H1 (cell line): ENCODE measurements around the gene UNC13D. TPM values are rescaled to one million over a fixed set of nuclear protein-coding genes. Genes with fewer than 3 reads are reported as not detected.

ENCODE experiments used
- CTCF ChIA-PET: fragments of 300-600 bp; sonication (Branson Sonifier 250); formaldehyde crosslinking; loops from one replicate; lab custom pipeline; 2021; ENCODE audit not compliant: partially characterized antibody; lab: Charles Lee
- POLR2A ChIA-PET: fragments of 300-600 bp; sonication (Branson Sonifier 250); formaldehyde crosslinking; loops from one replicate; lab custom pipeline; 2021; ENCODE audit warnings: inconsistent platforms; ENCODE audit not compliant: partially characterized antibody; lab: Charles Lee
- DNase-seq, 2 experiments: peaks; one replicate each; pipeline versions ENCODE4 v3.0.0 to v3.0.0-alpha.2; 2010 to 2022; ENCODE audit warnings: low spot score in 2 of 2, low read depth in 1 of 2, mixed read lengths in 1 of 2
- FAIRE-seq: peaks from 2 replicates; lab custom pipeline; 2011; peaks lifted over from hg19 to GRCh38; lab: Jason Lieb, UNC
- H2AFZ ChIP-seq: 2 replicates; pipeline ENCODE4 v1.8.1; 2012; ENCODE audit warnings: low read length, inconsistent platforms
- H2AK5ac ChIP-seq: 2 replicates; pipeline ENCODE4 v1.6.1; 2013; ENCODE audit warnings: low read depth, low read length
- H2BK120ac ChIP-seq: replicated peaks from 2 replicates; pipeline ENCODE3; 2013; ENCODE audit warnings: low read depth, low read length, inconsistent platforms
- H2BK12ac ChIP-seq: 2 replicates; pipeline ENCODE4 v1.6.1; 2013; ENCODE audit warnings: low read depth, low read length
- H2BK15ac ChIP-seq: 2 replicates; pipeline ENCODE4 v1.6.1; 2013; ENCODE audit warnings: low read length
- H2BK20ac ChIP-seq: 2 replicates; pipeline ENCODE4 v1.6.1; 2013; ENCODE audit warnings: low read length
- H2BK5ac ChIP-seq: 2 replicates; pipeline ENCODE4 v1.6.1; 2013; ENCODE audit warnings: low read depth, low read length
- H3K14ac ChIP-seq: 2 replicates; pipeline ENCODE4 v1.6.1; 2013; ENCODE audit warnings: inconsistent platforms; ENCODE audit not compliant: insufficient read length
- H3K18ac ChIP-seq: 2 replicates; pipeline ENCODE4 v1.6.1; 2013; ENCODE audit warnings: low read length; ENCODE audit errors: extremely low read depth
- H3K23ac ChIP-seq: 2 replicates; pipeline ENCODE4 v1.6.1; 2013; ENCODE audit warnings: inconsistent platforms; ENCODE audit not compliant: insufficient read length
- H3K23me2 ChIP-seq: 2 replicates; pipeline ENCODE4 v1.6.1; 2013; ENCODE audit warnings: low read depth, low read length
- H3K27ac ChIP-seq: 2 replicates; pipeline ENCODE4 v1.6.1; 2011; ENCODE audit warnings: low read depth, low read length, inconsistent platforms
- H3K27me3 ChIP-seq, 4 experiments: replicated peaks in 1 of 4; 1 replicate in 1 of 4; 2 replicates in 3 of 4; pipeline versions ENCODE4 v1.6.1 to v1.8.1; 2011 to 2013; ENCODE audit warnings: low read length in 3 of 4, mild to moderate bottlenecking in 3 of 4, inconsistent platforms in 2 of 4, mixed read lengths in 2 of 4, moderate library complexity in 1 of 4; ENCODE audit not compliant: control insufficient read depth in 3 of 4, insufficient read depth in 3 of 4; ENCODE audit errors: extremely low read depth in 1 of 4
- H3K36me3 ChIP-seq, 4 experiments: 2 replicates each; pipeline versions ENCODE4 v1.6.1 to v1.8.1; 2011 to 2013; ENCODE audit warnings: mild to moderate bottlenecking in 4 of 4, low read length in 3 of 4, moderate library complexity in 2 of 4, control low read depth in 1 of 4, inconsistent platforms in 1 of 4; ENCODE audit not compliant: insufficient read depth in 4 of 4, control insufficient read depth in 2 of 4
- H3K4ac ChIP-seq: replicated peaks from 2 replicates; pipeline ENCODE3; 2013; ENCODE audit warnings: low read length, low read depth, mixed read lengths, inconsistent platforms; ENCODE audit not compliant: insufficient read length
- H3K4me1 ChIP-seq, 4 experiments: replicated peaks in 1 of 4; 1 replicate in 1 of 4; 2 replicates in 3 of 4; pipeline versions ENCODE4 v1.6.1 to v1.8.1; 2011 to 2013; ENCODE audit warnings: low read length in 3 of 4, inconsistent platforms in 2 of 4, mixed read lengths in 1 of 4; ENCODE audit not compliant: insufficient read depth in 4 of 4, control insufficient read depth in 3 of 4
- H3K4me2 ChIP-seq, 2 experiments: 2 replicates each; pipeline versions ENCODE4 v1.6.1 to v1.8.1; 2011 to 2013; ENCODE audit warnings: low read depth in 2 of 2, low read length in 2 of 2, control low read depth in 1 of 2, inconsistent platforms in 1 of 2, mild to moderate bottlenecking in 1 of 2; ENCODE audit not compliant: insufficient read depth in 1 of 2
- H3K4me3 ChIP-seq, 4 experiments: fragments of 200-600, 300-600 bp in 1 of 4; sonication (generic), shearing (Covaris generic), sonication (Bioruptor Twin) in 1 of 4; 2 replicates each; pipeline versions ENCODE4 v1.5.1 to v1.8.1; 2011 to 2016; ENCODE audit warnings: low read length in 4 of 4, low read depth in 3 of 4, control low read depth in 2 of 4, inconsistent platforms in 2 of 4, mild to moderate bottlenecking in 2 of 4, mixed read lengths in 1 of 4, moderate library complexity in 1 of 4; ENCODE audit not compliant: insufficient read depth in 2 of 4; ENCODE audit errors: extremely low read depth in 1 of 4
- H3K56ac ChIP-seq: replicated peaks from 2 replicates; pipeline ENCODE3; 2013; ENCODE audit warnings: low read depth, mild to moderate bottlenecking, mixed read lengths, low read length, inconsistent platforms; ENCODE audit not compliant: insufficient read length
- H3K79me1 ChIP-seq: 2 replicates; pipeline ENCODE4 v1.6.1; 2013; ENCODE audit warnings: low read depth, low read length, control low read depth
- H3K79me2 ChIP-seq, 2 experiments: 2 replicates each; pipeline versions ENCODE4 v1.6.1 to v1.8.1; 2012 to 2013; ENCODE audit warnings: low read length in 2 of 2, mild to moderate bottlenecking in 2 of 2, inconsistent platforms in 1 of 2; ENCODE audit not compliant: insufficient read depth in 2 of 2, control insufficient read depth in 1 of 2
- H3K9ac ChIP-seq, 4 experiments: replicated peaks in 1 of 4; 1 replicate in 1 of 4; 2 replicates in 3 of 4; pipeline versions ENCODE4 v1.6.1 to v1.8.1; 2011 to 2013; ENCODE audit warnings: low read depth in 3 of 4, low read length in 3 of 4, control low read depth in 2 of 4, mild to moderate bottlenecking in 2 of 4, moderate library complexity in 2 of 4, inconsistent platforms in 1 of 4; ENCODE audit errors: extremely low read depth in 1 of 4
- H3K9me3 ChIP-seq, 2 experiments: 2 replicates each; pipeline versions ENCODE4 v1.6.1 to v1.8.1; 2012 to 2013; ENCODE audit warnings: mild to moderate bottlenecking in 2 of 2, moderate library complexity in 2 of 2, control low read depth in 1 of 2, inconsistent platforms in 1 of 2, low read depth in 1 of 2, low read length in 1 of 2, mixed read lengths in 1 of 2; ENCODE audit not compliant: insufficient read depth in 2 of 2
- H4K20me1 ChIP-seq, 2 experiments: replicated peaks in 1 of 2; 2 replicates each; pipeline versions ENCODE3 to v1.8.1; 2011 to 2013; ENCODE audit warnings: inconsistent platforms in 2 of 2, low read length in 2 of 2, mild to moderate bottlenecking in 1 of 2; ENCODE audit not compliant: insufficient read depth in 2 of 2, control insufficient read depth in 1 of 2
- H4K5ac ChIP-seq: 2 replicates; pipeline ENCODE4 v1.6.1; 2013; ENCODE audit warnings: low read length, low read depth, mixed read lengths, inconsistent platforms; ENCODE audit not compliant: insufficient read length
- H4K8ac ChIP-seq: 2 replicates; pipeline ENCODE4 v1.8.0; 2013; ENCODE audit warnings: mild to moderate bottlenecking, moderate library complexity, low read length, inconsistent platforms; ENCODE audit not compliant: insufficient read depth; ENCODE audit errors: extremely low read depth
- H4K91ac ChIP-seq: replicated peaks from 2 replicates; pipeline ENCODE3; 2013; ENCODE audit warnings: low read length, mixed read lengths, inconsistent platforms; ENCODE audit not compliant: insufficient read length
- BACH1 ChIP-seq: IDR thresholded peaks from 2 replicates; pipeline ENCODE4 v1.6.1; 2012; ENCODE audit warnings: low read length, improper control_type of control experiment
- CEBPB ChIP-seq: IDR thresholded peaks from 2 replicates; pipeline ENCODE4 v1.6.1; 2012; ENCODE audit warnings: low read depth, low read length
- CHD1 ChIP-seq: IDR thresholded peaks from 2 replicates; pipeline ENCODE4 v1.6.1; 2012; ENCODE audit warnings: low read depth, low read length, improper control_type of control experiment
- GTF2F1 ChIP-seq: IDR thresholded peaks from 2 replicates; pipeline ENCODE4 v1.6.1; 2012; ENCODE audit warnings: low read depth, low read length, improper control_type of control experiment, borderline replicate concordance
- JUN ChIP-seq: IDR thresholded peaks from 2 replicates; pipeline ENCODE4 v1.6.1; 2011; ENCODE audit warnings: low read depth, mild to moderate bottlenecking, improper control_type of control experiment, low read length
- PHF8 ChIP-seq: fragments of 200-600 bp; sonication (generic); conservative IDR thresholded peaks from 2 replicates; pipeline ENCODE4 v1.7.1; 2012; ENCODE audit warnings: low read depth, mild to moderate bottlenecking, inconsistent platforms, low read length, moderate library complexity
- RFX5 ChIP-seq: IDR thresholded peaks from 2 replicates; pipeline ENCODE4 v1.6.1; 2011; ENCODE audit warnings: low read depth, low read length, improper control_type of control experiment, borderline replicate concordance
- WGBS, 2 experiments: shearing (Covaris generic) in 1 of 2; methylation state at CpG; one replicate each; pipeline versions ENCODE4 v1.1.6 to v1.1.7; 2013 to 2015; ENCODE audit warnings: low lambda C conversion rate in 2 of 2, mixed read lengths in 2 of 2, inconsistent platforms in 1 of 2, low coverage in 1 of 2, missing lambda C conversion rate in 1 of 2; ENCODE audit not compliant: insufficient replicate concordance in 2 of 2, insufficient coverage in 1 of 2, insufficient read length in 1 of 2; ENCODE audit errors: extremely low coverage in 1 of 2, missing lambda C conversion rate in 1 of 2; 5-methylcytosine and 5-hydroxymethylcytosine counted together
- polyA plus RNA-seq, 7 experiments: library from polyadenylated mRNA; depleted of rRNA in 3 of 7; stranded (reverse) in 5 of 7; unstranded in 2 of 7; fragments of >200 nt in 5 of 7; fragments of 200-250 nt in 2 of 7; gene quantifications; 1 replicate in 5 of 7; 2 replicates in 1 of 7; 4 replicates in 1 of 7; pipeline versions ENCODE4 v1.2.1 to v1.2.3, GENCODE V29; 2011 to 2013; ENCODE audit warnings: missing spikeins in 2 of 7, mixed read lengths in 2 of 7
- total RNA-seq: library from RNA; stranded (reverse); fragmentation: NEBNext Ultra II Directional; extraction: Animal tissue kit (Norgen Biotek cat#: 25700); gene quantifications from 2 replicates; pipeline ENCODE4 v1.2.1, GENCODE V29; 2021
- TF ChIP-seq, protein P1 (sequence below), 3 experiments: IDR thresholded peaks; 1 replicate in 2 of 3; 2 replicates in 1 of 3; pipeline versions ENCODE4 v1.5.1 to v1.6.1; 2011; ENCODE audit warnings: low read length in 3 of 3, mild to moderate bottlenecking in 3 of 3, inconsistent platforms in 2 of 3, low read depth in 1 of 3, moderate library complexity in 1 of 3; ENCODE audit not compliant: insufficient read depth in 1 of 3; ENCODE audit errors: control extremely low read depth in 1 of 3

Gene UNC13D
- total and polyA plus RNA-seq, 2 of the 8 experiments (the other 6 are each of a cell fraction or from before 2014, with no cell fraction given): 3.6 to 8.4 TPM

DNA sequence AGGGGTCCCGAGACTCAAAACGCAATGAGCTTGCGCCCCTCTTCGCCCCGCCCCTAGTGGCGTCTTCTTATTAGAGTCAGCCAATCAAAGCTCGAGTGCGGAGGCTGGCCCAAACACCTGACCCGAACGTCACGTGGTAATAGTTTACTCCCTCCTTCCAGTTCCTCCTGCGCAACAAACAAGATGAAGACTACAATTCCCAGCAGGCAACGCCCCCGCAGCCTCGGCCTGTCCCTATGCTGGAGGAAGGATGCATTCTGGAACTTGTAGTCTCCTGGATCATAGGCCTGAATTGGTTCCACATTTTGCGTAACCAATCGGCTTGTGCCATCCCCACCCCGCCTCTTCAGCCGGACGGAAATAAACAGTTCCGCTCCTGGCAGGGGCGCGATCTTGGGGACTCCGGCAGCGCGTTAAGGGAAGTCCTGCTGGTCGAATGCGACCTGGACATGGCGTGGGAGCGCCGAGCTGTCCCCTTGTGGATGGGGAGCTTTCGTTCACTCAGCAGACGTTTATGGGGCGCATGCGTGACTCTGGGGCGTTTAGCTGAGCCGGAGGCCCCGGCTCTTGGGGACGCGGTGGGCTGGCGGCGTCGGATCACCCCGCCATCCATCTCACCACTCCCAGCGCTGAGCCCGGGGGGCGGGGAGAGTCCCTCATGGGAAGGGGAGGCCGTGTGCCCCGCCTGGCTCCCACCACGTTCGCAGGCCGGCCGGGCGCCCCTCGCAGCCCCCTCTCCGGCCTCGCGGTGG lies 11.3 kb upstream of the UNC13D start, which contains the start of gene WBP2:
Gene WBP2, minus strand, starts transcription at position 26 of the 752 bp plus-strand sequence. CDS start 38 bp downstream, outside the sequence.
- Histone ChIP-seq H3K36me3 (peaks cover 5 to 11% (median 9%) of the 10 kb centered on the region in 4 experiments; a peak in 6 of 8 replicates), H3K79me1 (peaks cover 10% of the 10 kb centered on the region; the same call in 1 of the 2 replicates), H3K27me3 (no peaks in the 10 kb centered on the region), H3K4me3 (peak within 1 kb of the TSS; percentile 81 to 95 (median 91)), H4K5ac (peak within 1 kb of the TSS; percentile 87), H2AK5ac (0 out of 2 replicates have a peak within 1 kb of the TSS, but pooled peaks have one; percentile 88), H4K20me1 (no peaks in the 10 kb centered on the region), H3K56ac (peak within 1 kb of the TSS; percentile 75), H3K79me2 (peaks cover 3 to 9% of the 10 kb centered on the region in 2 experiments; a peak in 3 of 4 replicates), H3K9ac (peak within 1 kb of the TSS; percentile 59 to 92 (median 88)), H3K18ac (peak within 1 kb of the TSS; percentile 95; the same call in 1 of the 2 replicates), H3K14ac (no peak within 1 kb of the TSS), H3K4ac (peak within 1 kb of the TSS; percentile 73), H2BK15ac (no peak within 1 kb of the TSS), H3K27ac (peak within 1 kb of the TSS; percentile 93), H3K4me1 (peaks cover 0 to 7% (median 2%) of the 10 kb centered on the region in 4 experiments; a peak in 4 of 7 replicates), H3K4me2 (peak within 1 kb of the TSS; percentile 82 to 87), H2BK20ac (no peak within 1 kb of the TSS), H3K23ac (no peak within 1 kb of the TSS), H4K91ac (peak within 1 kb of the TSS; percentile 54), H3K23me2 (peaks cover 6% of the 10 kb centered on the region), H2BK120ac (no peak within 1 kb of the TSS), H2BK12ac (no peak within 1 kb of the TSS), H2AFZ (peak within 1 kb of the TSS; percentile 78), H3K9me3 (no peaks in the 10 kb centered on the region), H2BK5ac (peak within 1 kb of the TSS; percentile 92), H4K8ac (peak within 1 kb of the TSS; percentile 96)
- POLR2A ChIA-PET: interaction anchor here (0.8 to 4.7 kb wide), 13 partner anchors 9 to 76 kb away, joined by 3 to 28 read pairs (median 8); partner anchors contain the start of genes TRIM47 and TRIM65
- WGBS, 2 experiments: 3% methylated on average over 42 of the region's 58 CpGs; no CpG with 5 or more reads in 1 of the 2 experiments
- DNase-seq (peak; percentile 95 to 100), FAIRE-seq (peak; percentile 75)
- CTCF ChIA-PET: interaction anchor here (0.6 to 27.2 kb wide), 17 partner anchors 8 to 339 kb away, joined by 3 to 563 read pairs (median 5); partner anchors contain the start of genes MRPL38 and UNC13D
- TF ChIP-seq GTF2F1 (no peak), CEBPB (no peak), RFX5 (no peak), PHF8 (peak; percentile 92), JUN (no peak), CHD1 (no peak), BACH1 (no peak)
- TF ChIP-seq, protein P1, sequence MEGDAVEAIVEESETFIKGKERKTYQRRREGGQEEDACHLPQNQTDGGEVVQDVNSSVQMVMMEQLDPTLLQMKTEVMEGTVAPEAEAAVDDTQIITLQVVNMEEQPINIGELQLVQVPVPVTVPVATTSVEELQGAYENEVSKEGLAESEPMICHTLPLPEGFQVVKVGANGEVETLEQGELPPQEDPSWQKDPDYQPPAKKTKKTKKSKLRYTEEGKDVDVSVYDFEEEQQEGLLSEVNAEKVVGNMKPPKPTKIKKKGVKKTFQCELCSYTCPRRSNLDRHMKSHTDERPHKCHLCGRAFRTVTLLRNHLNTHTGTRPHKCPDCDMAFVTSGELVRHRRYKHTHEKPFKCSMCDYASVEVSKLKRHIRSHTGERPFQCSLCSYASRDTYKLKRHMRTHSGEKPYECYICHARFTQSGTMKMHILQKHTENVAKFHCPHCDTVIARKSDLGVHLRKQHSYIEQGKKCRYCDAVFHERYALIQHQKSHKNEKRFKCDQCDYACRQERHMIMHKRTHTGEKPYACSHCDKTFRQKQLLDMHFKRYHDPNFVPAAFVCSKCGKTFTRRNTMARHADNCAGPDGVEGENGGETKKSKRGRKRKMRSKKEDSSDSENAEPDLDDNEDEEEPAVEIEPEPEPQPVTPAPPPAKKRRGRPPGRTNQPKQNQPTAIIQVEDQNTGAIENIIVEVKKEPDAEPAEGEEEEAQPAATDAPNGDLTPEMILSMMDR (IDR thresholded peaks at IDR 0.05; ENCODE audit: control extremely low read depth in 1 of 3, insufficient read depth in 1 of 3, low read depth in 1 of 3, low read length in 3 of 3): peak in 2 of 3 experiments; percentile 15 to 47; a peak in 2 of 4 replicates
